RWPE1 (cell line): Measurements from ENCODE around the gene C8B.

ENCODE experiments used
- CTCF ChIA-PET: fragments of 350-600 bp; sonication (Branson Sonifier 250); formaldehyde crosslinking; extraction: SDS; loops from one replicate; lab custom pipeline; 2021; lab: Yijun Ruan, JAX
- POLR2A ChIA-PET: fragments of 400-600 bp; formaldehyde crosslinking; extraction: SDS; loops from one replicate; lab custom pipeline; 2020; ENCODE audit warnings: antibody characterized with exemption; ENCODE audit not compliant: low non-redundant PET; lab: Yijun Ruan, JAX
- DNase-seq: peaks from one replicate; pipeline ENCODE4 v3.0.0; 2012; ENCODE audit warnings: low spot score
- H3K27ac ChIP-seq: fragments of 450-650 bp; 2 replicates; pipeline ENCODE4 v1.5.1; 2017
- CTCF ChIP-seq: fragments of 450-650 bp; conservative IDR thresholded peaks from 2 replicates; pipeline ENCODE4 v1.5.1; 2017; ENCODE audit warnings: low read depth, mild to moderate bottlenecking

C8B gene

GRCh38 chr1:56965916-56966697 lies at the start of gene C8B:
Gene C8B, minus strand, starts transcription at chr1:56966015. Its CDS starts 67 bp downstream, at chr1:56965948.
- no peak for DNase-seq
- CTCF ChIA-PET: no interaction called here
- no peak for TF ChIP-seq CTCF
- POLR2A ChIA-PET: no interaction called here
- H3K27ac ChIP-seq: no peak within 1 kb of the TSS

DNA sequence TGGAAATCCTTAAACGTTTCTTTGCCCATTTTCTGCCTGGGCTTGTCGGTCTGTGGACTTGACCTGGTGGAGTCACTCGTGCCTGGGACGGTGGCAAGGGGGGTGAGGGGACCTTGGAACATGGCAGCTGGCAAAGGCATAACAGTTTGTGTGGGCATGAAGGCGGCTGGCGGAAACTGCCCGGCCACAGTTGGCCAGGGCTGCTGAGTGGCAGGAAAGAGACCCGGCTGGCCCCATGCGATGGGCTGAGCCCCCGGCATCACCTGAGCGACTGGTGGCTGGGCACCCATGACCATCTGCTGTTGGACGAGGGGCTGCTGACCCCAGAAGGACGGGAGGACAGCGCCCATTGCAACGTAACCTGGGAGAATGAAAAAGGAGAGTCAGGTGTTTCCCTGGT lies 49.3 kb upstream of the C8B start:
- POLR2A ChIA-PET: no interaction called here
- CTCF ChIA-PET: no interaction called here
- H3K27ac ChIP-seq: no peak overlapping the region
- TF ChIP-seq CTCF: no peak
- no peak for DNase-seq

DNA sequence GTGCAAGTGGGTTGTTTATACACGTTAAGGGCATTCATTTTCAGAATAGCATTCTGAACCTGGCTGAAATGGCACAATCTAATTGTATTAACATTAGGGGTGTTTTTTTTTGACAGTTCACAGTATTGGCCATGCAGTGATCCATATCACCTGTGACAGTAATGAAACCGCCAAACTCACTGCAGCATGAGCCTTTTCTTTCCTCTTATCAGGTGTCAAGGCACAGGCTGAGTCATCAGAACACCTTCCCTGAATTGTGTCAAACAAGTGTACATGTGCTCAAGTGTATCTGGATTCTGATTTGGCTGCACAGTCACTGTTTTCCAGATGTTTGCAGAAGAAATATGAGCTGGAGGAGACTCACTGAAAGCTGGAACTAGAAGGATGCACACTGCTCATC lies 47.7 kb upstream of the C8B start:
- H3K27ac ChIP-seq: no peak overlapping the region
- ChIA-PET POLR2A (no interaction called here), CTCF (interaction anchor here (0.7 kb wide), 1 partner anchor 9 kb away, joined by 4 read pairs; no protein-coding TSS in a partner anchor)
- no peak for TF ChIP-seq CTCF
- DNase-seq: no peak

DNA sequence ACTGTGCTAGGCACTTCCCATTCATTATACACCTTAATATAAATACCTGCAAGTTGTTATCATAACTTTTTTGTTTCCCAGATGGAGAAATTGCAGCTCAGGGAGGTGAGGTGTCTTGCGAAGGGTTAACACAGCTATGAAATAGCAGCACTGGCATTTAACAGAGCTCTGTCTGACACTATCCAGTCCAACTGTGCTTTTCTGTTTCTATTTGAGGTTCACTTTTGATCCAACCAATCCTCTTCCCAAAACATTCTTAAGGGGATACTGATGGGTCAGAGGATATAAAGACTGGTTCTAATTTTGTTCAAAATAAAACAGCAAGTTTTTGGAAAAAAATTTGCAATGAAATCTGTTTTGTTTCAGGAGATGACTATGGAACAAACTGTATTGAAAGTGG lies 46.5 kb upstream of the C8B start:
- H3K27ac ChIP-seq: no peak overlapping the region
- ChIA-PET POLR2A (no interaction called here), CTCF (no interaction called here)
- no peak for TF ChIP-seq CTCF
- DNase-seq: no peak

DNA sequence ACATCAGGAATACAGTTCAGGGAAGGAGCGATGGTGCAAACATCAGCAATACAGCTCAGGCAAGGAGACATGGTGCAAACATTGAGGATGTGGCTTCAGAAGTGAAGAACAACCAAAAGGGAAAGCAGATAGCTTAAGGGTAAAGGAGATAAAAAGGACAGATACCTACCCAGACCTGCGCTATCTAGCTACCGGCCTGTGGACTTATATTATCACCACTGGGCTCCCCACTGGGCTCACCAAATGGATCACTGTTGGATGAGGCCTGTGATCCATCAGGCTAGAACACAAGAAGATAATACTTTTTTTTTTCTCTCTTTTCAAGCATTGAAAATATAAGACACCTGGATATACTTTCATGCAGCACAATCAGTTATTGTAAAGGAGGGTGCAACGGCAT lies 44.7 kb upstream of the C8B start:
- H3K27ac ChIP-seq: no peak overlapping the region
- TF ChIP-seq CTCF: no peak
- CTCF ChIA-PET: no interaction called here
- POLR2A ChIA-PET: no interaction called here
- DNase-seq: no peak

GRCh38 chr1:57007948-57008347 lies 42.1 kb upstream of the C8B start:
- CTCF ChIA-PET: interaction anchor here (0.7 kb wide), 1 partner anchor 133 kb away, joined by 4 read pairs; no protein-coding TSS in a partner anchor
- POLR2A ChIA-PET: no interaction called here
- DNase-seq: no peak
- H3K27ac ChIP-seq: no peak overlapping the region
- TF ChIP-seq CTCF: no peak
